ENCODE measurements around the gene CIB4.

The CIB4 gene

DNA sequence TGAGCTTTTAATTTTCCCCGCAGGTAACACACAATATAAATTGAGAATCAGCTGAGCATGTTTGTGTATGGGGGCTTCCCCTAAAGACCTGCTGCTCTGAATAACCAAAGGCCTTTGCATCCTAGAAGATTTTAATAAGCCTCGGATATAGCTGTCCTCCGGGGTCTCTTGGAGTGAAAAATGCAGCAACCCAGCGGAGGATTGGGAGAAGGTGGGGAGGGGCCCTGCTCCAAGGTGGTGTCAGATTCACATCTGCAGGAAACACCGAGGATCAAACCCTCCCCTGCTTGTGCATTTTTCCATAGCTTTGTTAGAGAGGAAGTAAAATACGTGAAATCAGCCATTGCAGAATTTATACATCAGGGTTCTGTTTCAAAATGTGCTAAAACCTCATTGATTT lies 100.2 kb downstream of the CIB4 start:
- no peak for DNase-seq

DNA sequence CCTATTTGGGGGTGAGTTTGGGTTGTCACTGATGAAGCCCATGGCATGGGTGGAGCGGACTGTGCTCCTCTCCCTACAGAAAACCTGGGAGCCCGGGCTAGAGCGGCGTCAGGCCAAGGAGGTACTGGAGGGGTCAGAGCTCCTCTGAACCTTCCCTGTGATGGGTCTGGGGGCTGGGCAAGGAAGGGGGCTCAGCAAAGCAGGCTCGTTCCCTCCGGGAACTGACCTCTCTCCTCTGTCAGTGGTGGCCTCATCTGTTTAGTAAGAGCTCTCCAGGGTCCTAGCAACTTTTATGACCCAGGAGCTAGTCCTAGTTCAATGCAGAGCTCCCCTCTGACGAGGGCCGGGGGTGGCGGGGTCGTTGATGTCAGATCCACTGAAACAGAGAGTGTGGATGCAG lies 100.9 kb downstream of the CIB4 start:
- DNase-seq = no peak

DNA sequence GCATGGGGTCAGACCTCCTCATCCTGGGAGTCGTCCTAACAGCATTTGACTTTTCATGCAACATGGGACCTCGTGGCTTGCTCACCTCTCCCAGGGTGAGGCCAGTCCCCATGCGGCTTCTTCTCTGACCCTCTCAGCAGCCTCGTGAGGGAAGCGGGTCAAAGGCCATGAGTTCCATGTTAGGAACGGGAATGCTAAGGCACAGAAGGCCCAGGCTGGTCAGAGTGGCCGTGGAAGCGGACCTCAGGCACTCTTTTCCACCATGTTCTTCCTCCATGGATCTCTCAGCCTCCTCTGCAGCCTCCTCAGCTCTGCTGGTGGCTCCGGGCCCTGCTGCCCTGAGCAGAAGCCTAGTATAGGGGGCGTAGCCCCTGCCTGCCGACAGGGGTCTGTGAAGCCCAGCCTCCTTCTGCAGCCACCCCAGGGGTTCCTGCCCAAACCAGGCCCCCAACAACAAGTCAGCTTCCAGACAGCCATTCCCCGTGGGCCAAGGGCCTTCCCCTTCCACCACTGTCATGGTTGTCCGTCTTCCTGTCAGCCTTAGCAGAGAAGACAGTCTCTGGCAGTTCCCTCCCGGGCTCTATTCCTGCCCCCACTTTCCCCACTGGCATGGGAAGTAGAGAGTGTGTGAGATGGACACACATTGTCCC lies 103.2 kb downstream of the CIB4 start:
- no peak for DNase-seq

DNA sequence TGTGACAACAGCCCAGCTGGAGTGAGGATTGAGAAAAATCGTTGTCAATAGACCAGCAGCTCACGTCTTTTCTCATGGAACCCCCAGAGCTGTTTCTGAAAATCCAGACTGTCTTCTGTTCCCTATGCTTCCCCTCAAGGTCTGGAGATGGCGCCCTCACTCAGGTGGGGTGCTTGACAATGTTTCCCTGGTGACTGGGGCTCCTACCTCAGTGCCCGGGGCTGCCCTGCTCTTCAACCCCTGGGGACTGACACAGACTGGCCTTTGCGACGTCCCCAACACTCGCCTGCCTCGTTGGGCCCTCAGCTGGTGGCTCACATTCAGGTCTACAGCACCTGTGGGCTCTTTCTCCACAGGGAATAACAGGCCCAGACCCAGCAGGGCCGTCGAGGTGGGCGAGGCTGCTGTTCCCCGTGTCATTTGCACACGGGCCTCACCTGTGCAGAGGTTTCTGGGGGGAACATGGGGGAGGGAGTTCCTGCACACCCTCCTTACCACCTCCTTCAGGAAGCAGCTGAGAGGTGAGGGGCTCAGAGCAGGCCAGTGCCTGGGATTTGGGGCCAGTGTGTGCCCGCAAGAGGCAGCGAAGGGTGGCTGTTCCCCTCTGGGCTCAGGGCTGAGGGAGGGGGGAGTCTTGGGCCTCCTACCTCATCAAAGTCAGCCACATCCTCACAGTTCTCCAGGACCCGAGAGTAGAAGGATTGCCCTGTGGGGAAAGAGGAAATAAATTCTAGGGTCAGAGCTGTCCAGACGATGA lies 103.9 kb downstream of the CIB4 start:
- no peak for DNase-seq

DNA sequence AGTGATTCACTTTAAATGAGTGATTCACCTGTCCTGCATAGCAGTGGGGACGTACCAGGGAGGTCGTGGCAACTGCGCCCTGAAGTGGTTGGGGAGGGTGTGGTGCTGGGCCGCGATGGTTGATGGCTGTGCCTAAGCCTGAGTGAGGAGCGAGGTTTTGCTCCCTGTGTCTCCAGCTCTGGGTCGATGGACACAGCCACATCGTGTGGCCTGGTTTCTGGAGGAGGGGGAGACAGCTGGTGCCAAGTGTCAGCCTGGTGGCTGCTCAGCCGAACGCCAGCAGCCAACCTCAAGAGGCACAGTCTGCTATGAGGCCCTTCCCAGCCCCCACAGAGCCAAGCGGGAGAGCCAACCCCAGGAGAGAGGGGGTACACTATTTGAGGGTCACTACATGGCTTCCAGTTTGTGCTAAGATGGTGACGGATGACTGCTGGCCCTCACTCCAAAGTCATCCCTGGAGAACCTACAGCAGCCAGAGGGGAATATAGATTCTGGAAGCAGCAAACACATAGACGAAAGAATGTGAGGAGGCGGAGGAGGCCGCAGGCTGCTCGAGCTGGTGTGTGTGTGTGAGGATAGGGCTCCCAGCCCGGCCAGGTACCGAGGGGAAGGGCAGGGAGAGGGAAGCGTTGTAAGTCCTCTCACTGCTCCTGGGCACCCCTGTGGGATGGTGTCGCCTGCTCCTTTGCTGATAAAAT lies 104.6 kb downstream of the CIB4 start:
- no peak for DNase-seq

DNA sequence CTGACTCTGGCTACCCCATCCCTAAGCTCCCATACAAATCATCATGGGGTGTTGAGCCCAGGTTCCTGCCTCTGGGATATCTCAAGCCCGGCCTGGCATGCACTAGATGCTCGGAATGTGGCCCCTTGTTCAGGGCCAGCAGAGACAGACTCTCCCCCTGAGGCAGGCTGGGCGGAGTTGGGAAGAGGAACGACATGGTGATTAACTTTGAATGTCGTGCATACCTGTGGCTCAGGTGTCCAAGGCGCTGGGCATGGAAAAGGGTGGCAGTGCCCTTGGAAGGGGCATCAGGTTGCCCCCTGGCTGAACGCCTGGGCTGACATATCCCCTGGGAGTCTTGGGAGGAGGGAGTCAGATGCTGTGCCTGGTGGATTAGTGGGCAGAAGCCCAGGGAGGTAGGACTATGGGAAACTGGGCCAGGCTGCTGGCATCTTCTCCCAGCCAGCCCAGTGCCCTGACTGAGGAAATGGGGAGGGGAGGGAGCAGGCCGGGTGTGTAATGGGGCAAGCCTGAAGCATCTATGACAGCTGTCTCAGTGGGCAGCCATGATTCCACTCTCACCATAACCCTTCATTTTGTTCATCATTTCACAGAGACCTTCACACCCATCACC lies 105.4 kb downstream of the CIB4 start:
- DNase-seq = no peak

DNA sequence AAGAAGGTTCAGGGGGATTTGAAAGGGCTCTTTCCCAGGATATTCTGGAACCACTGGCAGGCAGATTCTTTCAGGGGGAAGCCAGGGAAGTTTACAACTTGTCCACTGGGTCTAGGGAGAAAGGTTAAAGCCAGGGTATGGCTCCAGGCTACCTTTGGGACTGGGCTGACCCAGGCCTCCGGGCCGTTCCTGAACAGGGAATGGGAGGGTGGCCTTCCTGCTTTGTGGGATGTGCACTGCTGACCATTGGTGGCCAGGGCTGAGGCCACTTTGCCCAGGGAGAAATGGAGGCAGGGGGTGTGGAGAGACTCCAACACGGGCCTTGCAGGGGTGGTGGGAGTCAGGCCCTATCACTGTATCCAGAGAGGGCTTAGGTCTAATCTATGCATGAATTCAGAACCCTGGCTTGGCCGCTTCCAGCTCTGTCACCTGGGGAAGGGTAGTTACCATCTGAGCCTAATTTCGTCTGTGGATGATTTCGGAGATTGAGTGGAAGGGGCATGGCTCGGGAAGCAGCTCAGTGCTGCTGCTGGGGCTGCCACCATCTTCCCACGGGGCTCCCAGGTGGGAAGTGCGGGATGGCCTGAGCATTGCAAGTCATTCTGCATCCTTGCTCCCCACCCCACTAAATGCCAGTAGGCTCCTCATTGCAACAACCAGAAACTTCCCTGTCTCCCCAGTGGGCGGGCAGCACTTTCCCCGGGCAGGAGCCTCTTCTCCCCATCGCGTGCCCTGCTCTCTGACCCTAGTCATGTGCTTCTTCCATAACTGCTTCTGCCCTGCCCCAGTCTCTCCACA lies 106.1 kb downstream of the CIB4 start:
- DNase-seq = no peak

DNA sequence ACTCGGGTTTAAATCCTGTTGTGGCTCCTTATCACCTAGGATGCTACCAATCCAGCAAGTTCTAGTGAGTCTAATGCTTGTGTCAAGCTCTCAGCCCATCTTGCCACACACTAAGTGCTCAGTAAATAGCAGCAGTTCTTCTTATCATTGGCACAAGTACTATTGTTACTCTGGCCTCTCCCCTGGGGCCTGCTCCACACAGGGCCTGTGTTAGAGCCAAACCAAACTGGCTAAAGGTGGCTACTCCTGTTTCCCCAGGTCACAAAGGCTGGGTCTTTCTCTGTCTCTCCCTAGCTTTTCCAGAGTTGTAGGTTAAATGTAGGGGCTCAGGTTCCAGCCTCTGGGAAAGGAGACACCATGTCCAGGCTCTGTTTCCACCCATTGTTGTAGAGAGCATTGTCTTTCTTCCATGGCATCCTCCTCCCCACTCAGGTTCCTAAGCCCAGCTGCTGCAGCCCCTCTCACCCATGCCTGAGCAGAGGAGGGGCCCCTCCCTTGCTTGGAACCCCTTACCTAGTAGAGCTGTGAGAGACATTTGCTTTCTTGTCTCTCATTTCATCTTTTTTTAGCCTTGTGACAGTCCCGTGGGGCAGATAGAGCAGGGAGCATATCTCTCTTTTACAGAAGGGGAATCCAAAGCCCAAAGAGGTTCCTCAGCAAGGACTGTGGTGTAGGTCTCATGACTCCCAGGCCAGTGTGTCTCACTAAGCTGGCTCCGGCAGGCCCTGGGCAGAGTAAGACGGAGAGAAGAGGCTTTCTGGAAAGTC lies 106.9 kb downstream of the CIB4 start:
- DNase-seq = no peak

DNA sequence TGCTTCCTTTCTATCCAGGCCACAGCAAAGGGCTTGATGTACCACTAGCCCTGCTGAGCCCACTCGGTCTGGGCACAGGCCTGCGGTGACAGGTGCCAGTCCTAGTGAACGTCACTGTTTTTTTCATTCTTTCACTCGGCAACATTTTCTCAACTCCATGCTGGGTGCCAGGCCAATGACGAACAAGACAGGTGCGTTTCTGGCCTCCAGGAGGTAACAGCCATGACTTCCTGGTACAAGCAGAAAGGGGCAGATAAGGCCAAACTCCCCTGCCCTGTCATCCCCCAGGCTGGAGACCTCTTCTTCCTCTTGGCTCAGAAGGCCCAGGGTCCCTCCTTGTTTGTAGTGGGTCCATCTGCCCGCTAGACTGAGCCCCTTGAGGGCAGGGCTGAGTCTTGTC lies 107.5 kb downstream of the CIB4 start:
- DNase-seq = no peak

DNA sequence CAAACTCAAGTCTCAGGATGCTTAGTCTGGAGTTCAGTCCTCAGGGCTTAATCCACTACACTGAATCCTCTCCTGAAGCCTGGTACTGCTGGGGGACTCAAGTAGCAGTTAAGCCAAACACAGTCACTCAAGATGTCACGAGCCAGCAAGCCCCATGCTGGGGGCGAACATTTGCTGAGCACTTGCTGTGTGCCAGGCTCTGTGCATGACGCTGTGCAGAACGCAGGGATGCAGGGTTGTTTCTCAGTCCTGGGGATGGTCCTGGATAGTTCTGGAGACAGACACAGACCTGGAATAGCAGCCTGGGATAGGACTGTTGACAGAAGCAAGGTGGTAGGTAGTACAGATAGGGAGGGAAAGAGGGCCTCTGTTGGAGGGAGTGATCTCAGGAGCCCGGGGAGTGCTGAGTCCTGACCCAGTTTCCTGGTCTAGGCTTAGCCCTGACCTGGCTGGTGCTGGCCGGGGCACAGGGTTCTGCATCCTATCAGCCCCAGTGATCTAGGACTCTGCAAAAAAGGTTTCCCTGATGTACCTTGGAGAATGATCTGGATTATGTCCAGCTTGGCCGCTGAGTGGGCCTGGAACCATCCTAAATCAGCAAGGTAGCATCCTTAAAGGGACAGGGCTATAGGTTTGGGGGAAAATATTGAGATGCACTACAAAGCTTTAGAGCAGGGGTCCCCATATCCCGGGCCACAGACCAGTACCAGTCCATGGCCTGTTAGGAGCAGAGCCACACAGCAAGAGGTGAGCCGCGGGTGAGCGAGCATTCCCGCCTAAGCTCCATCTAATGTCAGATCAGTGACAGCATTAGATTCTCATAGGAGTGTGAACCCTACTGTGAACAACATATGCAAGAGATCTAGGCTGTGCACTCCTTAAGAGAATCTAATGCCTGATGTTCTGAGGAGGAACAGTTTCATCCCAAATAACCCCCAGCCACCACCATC lies 108.6 kb downstream of the CIB4 start:
- no peak for DNase-seq
